AG09309 (cell line): ENCODE results near the gene COIL.
"Not testable (repeated sequence)": the region's sequence is repeated elsewhere in the genome, so short reads cannot be mapped to it uniquely, and the experiment has no call there.

Source experiments
- DNase-seq: peaks from one replicate; pipeline ENCODE4 v3.0.0-alpha.2; 2010; ENCODE audit warnings: low read depth
- H3K4me3 ChIP-seq: 2 replicates; pipeline ENCODE4 v1.5.1; 2011; ENCODE audit warnings: mild to moderate bottlenecking, low read depth, low read length, moderate library complexity; ENCODE audit not compliant: control insufficient read depth
- TF ChIP-seq, protein P1 (sequence below): IDR thresholded peaks from 2 replicates; pipeline ENCODE4 v1.5.1; 2011; ENCODE audit warnings: mild to moderate bottlenecking, low read depth, low read length, inconsistent platforms; ENCODE audit not compliant: insufficient read depth, control insufficient read depth; ENCODE audit errors: missing control alignments

COIL gene

DNA sequence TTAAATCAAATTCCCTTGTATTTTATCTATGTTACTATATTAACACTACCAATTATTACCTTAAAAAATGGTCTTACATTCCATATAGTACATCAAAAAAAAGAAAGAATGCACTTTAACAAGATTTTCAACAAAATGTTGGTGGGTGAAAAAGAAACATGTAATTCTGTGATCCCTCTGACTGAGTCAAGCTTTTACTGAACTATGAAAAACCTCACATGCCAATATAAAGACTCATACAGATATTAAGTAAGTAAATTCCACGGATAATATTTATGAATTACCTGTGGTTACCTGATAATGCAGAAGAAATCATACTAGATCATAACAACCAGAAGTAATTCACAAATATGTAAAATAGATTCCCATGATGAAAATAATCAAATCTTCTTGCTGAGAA, 12.4 kb downstream of the COIL start:
- no peak for DNase-seq
- TF ChIP-seq, protein P1, sequence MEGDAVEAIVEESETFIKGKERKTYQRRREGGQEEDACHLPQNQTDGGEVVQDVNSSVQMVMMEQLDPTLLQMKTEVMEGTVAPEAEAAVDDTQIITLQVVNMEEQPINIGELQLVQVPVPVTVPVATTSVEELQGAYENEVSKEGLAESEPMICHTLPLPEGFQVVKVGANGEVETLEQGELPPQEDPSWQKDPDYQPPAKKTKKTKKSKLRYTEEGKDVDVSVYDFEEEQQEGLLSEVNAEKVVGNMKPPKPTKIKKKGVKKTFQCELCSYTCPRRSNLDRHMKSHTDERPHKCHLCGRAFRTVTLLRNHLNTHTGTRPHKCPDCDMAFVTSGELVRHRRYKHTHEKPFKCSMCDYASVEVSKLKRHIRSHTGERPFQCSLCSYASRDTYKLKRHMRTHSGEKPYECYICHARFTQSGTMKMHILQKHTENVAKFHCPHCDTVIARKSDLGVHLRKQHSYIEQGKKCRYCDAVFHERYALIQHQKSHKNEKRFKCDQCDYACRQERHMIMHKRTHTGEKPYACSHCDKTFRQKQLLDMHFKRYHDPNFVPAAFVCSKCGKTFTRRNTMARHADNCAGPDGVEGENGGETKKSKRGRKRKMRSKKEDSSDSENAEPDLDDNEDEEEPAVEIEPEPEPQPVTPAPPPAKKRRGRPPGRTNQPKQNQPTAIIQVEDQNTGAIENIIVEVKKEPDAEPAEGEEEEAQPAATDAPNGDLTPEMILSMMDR = no peak
- no peak overlapping the region for H3K4me3 ChIP-seq

- no peak overlapping the region for H3K4me3 ChIP-seq
- TF ChIP-seq, protein P1 = no peak
- no peak for DNase-seq
Observed at GRCh38 chr17:56947741-56948140, 13.1 kb downstream of the COIL start.

GRCh38 chr17:56945938-56946505, 14.8 kb downstream of the COIL start:
- no peak for DNase-seq
- TF ChIP-seq, protein P1 = no peak
- H3K4me3 ChIP-seq = no peak overlapping the region

DNA sequence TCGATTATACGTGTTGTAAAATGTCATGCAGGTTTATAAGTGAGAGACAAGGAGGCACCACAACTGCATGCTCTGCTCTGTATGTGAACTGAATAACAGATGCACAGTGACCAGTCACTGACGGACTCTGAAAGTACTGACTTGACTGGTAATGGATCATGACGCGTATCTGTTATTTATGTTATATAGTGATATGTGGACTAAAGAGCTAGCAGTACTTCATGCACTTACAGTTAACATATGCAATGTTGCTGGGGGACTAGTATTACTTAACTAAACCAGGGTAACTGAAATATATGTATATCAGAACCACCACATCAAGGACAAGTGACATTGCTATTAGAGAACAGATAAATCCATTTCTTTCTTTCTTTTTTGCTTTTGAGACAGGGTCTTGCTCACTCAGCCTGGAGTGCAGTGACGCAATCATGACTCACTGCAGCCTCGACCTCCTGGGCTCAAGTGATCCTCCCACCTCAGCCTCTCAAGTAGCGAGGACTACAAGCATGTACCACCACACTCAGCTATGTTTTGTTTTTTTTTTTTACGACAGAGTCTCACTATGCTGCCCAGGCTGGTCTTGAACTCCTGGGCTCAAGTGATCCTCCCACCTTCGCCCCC, 17.2 kb downstream of the COIL start:
- TF ChIP-seq, protein P1 = no peak
- no peak overlapping the region for H3K4me3 ChIP-seq
- no peak for DNase-seq

DNA sequence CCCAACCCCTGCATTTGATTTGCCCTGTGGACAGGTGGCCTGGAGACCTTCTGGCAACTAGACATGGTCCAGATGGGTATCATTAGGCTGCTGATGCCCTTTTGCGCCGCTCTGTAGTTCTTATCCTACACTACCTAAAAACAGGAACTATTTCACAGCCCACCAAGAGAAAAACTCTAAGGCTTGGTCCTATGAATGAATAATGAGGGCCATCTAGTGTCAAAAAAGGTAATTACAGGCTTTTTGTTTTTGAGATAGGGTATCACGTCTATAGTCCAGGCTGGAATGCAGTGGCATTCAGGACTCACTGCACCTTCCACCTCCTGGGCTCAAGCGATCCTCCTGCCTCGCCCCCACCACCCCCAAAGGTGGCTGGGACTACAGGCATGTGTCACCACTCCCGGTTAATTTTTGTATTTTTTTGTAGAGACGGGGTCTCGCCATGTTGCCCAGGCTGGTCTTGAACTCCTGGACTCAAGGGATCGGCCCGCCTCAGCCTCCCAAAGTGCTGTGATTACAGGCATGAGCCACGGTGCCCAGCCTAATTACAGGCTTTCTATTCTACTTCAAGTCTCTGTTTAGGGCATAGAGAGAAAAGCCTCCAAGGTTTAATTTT, 20.9 kb downstream of the COIL start:
- peak; percentile 20 for DNase-seq
- no peak overlapping the region for H3K4me3 ChIP-seq
- TF ChIP-seq, protein P1 = peak; percentile 55

- DNase-seq, H3K4me3 ChIP-seq: not testable (repeated sequence)
Observed at GRCh38 chr17:56938206-56938605, 22.6 kb downstream of the COIL start.

- TF ChIP-seq, protein P1 = no peak
- no peak overlapping the region for H3K4me3 ChIP-seq
- no peak for DNase-seq
Observed at GRCh38 chr17:56937687-56938086, 23.2 kb downstream of the COIL start.
